GM18508 (cell line): ENCODE results near the gene EXT2.

ENCODE experiments used
- ATAC-seq: cut with Tn5 transposase; IDR thresholded peaks from one replicate; pipeline ENCODE4 v1.9.1; 2021; ENCODE audit warnings: moderate number of reproducible peaks; ENCODE audit not compliant: insufficient read depth, unreplicated experiment

The EXT2 gene

GRCh38 chr11:44128729-44129128, 33.3 kb downstream of the EXT2 start:
- no peak for ATAC-seq

GRCh38 chr11:44130751-44131150, 35.3 kb downstream of the EXT2 start:
- no peak for ATAC-seq

DNA sequence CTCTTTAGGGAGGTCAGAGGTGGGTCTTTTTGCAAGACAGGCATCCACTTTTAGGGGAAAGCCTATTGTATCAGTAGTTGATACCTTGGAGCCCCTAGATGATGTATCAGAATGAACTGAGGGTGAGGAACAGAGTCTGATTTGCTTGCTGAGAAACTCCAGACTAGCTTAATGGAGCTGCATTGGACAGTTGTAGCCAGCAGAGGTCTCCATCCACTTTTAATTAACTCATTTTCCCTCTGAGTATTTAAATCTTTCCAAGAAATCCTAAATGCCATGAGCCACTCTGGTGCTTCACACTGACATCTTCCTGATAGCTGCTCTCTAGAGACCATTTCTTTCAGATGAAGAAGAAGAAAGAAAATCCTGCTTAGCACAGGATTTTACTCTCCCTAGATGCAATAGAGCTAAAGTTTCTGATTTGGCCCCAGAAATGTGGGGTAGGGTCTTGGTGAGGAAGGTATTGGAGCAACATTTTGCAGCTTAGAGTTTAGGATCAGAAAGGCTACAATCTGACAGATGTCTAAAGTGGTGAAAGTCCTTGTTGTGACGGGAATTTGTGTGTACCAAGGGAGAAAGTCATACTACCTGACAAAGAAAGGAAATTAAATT, 38.0 kb downstream of the EXT2 start:
- no peak for ATAC-seq

DNA sequence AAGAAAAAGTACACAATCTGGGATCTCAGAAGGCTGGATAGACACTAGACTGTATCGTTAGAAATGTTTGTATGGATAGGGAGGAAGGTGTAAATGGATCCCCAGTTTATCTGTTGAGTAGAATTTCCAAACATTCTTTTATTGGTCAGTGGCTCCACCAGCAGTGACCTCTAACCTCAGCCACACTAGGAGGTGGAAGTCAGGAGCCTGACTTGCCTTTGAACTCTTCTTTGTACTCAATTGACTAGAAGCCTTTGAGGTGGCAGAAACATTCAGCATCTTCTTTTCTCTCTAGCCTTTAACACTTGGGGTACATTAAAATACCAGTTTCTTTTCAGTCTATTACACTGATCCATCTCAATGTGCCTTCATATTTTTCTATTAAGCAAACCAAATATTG, 39.1 kb downstream of the EXT2 start:
- ATAC-seq: no peak

DNA sequence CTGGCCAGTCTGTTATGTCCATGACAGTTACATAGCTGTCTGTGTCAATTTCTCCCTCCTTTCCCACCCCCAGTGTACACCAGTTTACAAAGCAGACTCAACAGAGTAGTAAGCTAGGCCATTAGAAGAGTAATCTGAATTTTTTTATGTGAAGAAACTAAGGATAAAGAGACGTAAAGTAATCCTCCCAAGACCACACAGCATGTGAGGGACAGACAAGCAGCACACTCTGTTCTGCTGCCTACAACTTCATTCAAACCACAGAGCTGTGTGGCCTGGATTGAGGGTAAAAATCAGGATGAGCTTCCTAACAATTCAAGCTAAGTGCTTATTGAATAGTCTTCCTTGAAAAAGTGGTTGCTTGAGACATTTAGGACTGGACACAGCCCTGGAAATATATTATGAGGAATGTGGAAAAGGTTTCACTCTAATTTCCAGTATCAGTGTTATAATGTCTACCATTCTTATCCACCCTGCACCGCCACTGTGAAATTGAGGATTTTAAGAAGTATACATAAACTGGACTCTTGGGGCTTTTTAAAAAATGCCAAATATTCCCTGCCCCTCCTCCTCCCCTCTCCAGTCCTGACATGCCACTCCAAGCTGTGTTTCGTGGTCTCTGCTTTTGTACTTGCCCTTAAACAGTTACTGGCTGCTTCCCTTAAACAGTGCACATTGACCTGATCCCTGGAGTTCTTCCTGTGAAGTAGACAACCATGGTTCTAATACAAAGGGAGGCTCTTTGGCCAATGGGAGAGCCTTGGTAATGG, 40.9 kb downstream of the EXT2 start:
- no peak for ATAC-seq

GRCh38 chr11:44137057-44137456, 41.6 kb downstream of the EXT2 start:
- ATAC-seq: no peak

- ATAC-seq: no peak
Observed at GRCh38 chr11:44138286-44138685, 42.8 kb downstream of the EXT2 start.

GRCh38 chr11:44138980-44139379, 43.5 kb downstream of the EXT2 start:
- ATAC-seq: no peak

GRCh38 chr11:44139565-44140330, 44.3 kb downstream of the EXT2 start:
- no peak for ATAC-seq

DNA sequence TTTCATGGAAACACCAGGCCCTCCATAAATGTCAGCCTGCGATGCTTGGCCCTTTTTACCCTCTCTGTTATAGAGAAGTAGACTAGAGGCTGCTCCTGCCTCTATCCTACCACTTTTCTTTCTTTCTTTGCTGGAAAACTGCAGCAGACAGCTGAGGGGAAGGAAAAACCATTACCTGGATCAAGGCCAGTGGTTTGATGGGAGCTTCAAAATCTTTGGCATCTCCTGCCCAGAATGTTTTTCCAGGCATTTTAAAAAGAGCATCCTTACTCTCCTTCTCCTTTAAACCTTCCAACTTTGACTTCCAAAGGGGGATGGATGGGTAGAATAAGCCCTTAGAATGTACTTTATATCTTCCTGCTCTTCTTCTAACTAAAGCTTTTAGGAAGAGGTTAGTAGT, 44.9 kb downstream of the EXT2 start:
- no peak for ATAC-seq

GRCh38 chr11:44140805-44141204, 45.3 kb downstream of the EXT2 start:
- ATAC-seq: no peak

- ATAC-seq: no peak
Observed at GRCh38 chr11:44143987-44144909, 48.8 kb downstream of the EXT2 start.

GRCh38 chr11:44145011-44145775, 49.7 kb downstream of the EXT2 start:
- no peak for ATAC-seq

- ATAC-seq: no peak
Observed at GRCh38 chr11:44146931-44147330, 51.5 kb downstream of the EXT2 start.

- ATAC-seq: no peak
Observed at GRCh38 chr11:44147751-44148150, 52.3 kb downstream of the EXT2 start.

DNA sequence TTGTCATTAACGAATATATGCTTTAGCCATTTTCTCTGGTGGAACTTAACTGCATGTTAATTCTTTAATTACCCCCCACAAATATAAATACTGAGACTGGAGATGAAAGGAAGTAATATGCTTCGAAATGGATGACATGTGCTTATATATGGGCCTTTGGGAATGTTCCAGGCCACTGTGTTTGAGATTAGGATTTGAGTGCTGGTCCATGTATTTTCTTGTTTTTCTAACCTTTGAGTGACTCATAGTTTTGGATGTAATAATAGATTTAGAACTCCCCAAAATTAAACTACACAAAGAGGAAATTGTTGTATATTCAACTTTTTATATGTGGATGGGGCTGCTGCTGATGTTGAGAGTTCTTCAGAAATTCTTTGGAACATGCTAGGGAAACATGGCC, 54.2 kb downstream of the EXT2 start:
- ATAC-seq: no peak

DNA sequence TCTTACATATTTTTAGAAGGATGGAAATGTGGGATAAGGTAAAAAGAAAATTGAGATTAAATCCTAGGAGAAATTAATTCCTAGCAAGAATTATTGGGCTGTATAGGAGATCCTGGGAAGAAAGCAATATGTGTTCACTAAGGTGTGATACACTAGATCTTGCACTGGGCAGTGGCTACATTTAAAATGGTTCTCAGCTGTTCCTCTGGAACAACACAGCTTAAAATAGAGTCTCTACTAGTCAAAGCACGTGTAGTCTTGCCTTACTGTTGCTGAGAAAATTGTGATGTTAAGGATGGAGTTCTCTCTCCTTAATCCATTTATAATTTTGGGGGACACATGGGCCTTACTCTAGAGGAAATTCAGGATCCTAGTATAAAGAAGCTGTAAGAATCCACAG, 54.9 kb downstream of the EXT2 start:
- ATAC-seq: no peak

DNA sequence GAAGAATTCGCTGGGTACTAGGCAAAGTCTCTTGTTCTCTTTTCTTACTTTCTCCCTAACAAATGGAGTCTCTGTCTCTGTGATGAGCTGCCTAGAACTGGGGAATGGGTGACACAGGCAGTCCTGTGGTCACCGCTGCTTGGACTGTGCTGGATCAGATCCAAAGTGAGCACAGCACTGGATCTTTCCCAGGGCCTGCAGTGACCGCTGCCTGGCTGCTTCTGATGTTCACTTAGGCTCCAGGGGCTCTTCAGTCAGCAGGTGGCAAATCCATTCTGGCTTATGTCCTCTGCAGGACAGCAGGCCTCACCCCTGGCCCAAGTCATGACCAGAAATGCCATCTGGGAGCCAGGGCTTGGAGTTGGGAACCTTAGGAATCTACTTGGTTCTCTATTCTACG, 61.5 kb downstream of the EXT2 start:
- ATAC-seq: no peak

- no peak for ATAC-seq
Observed at GRCh38 chr11:44158384-44158783, 62.9 kb downstream of the EXT2 start.
